Measurements from ENCODE around the gene PABPN1L. TPM values are rescaled to one million over a fixed set of nuclear protein-coding genes. Genes with fewer than 3 reads are reported as not detected.

Gene PABPN1L
- total RNA-seq, 3 donors from 2014 or later: not detected

- intact Hi-C loops (cut with DNase I; ENCODE audit: low total_unique reads): no loop called here
- no peaks in the 10 kb centered on the region for H3K36me3 ChIP-seq
- no peak for DNase-seq (ENCODE audit: low spot score in 2 of 2)
- H3K27me3 ChIP-seq: no peaks in the 10 kb centered on the region
- H3K4me1 ChIP-seq: no peaks in the 10 kb centered on the region
- H3K4me3 ChIP-seq: no peak overlapping the region
- H3K9me3 ChIP-seq: no peaks in the 10 kb centered on the region
- TF ChIP-seq POLR2AphosphoS5 (IDR thresholded peaks at IDR 0.05) (no peak), POLR2A (IDR thresholded peaks at IDR 0.05) (no peak), CTCF (IDR thresholded peaks at IDR 0.05) (no peak)
- no peak overlapping the region for H3K27ac ChIP-seq
Observed at GRCh38 chr16:88883117-88883895, 16.8 kb upstream of the PABPN1L start.

GRCh38 chr16:88882358-88883030, 16.0 kb upstream of the PABPN1L start:
- H3K36me3 ChIP-seq: no peaks in the 10 kb centered on the region
- no peak for DNase-seq (ENCODE audit: low spot score in 2 of 2)
- no peak overlapping the region for H3K27ac ChIP-seq
- no peaks in the 10 kb centered on the region for H3K9me3 ChIP-seq
- intact Hi-C loops (cut with DNase I; ENCODE audit: low total_unique reads): no loop called here
- H3K4me1 ChIP-seq: no peaks in the 10 kb centered on the region
- TF ChIP-seq CTCF (IDR thresholded peaks at IDR 0.05) (no peak), POLR2A (IDR thresholded peaks at IDR 0.05) (no peak)
- H3K27me3 ChIP-seq: no peaks in the 10 kb centered on the region
- H3K4me3 ChIP-seq: no peak overlapping the region

GRCh38 chr16:88881675-88882357, 15.4 kb upstream of the PABPN1L start:
- no peaks in the 10 kb centered on the region for H3K27me3 ChIP-seq
- no peaks in the 10 kb centered on the region for H3K36me3 ChIP-seq
- TF ChIP-seq POLR2AphosphoS5 (IDR thresholded peaks at IDR 0.05) (no peak), CTCF (IDR thresholded peaks at IDR 0.05) (no peak), POLR2A (IDR thresholded peaks at IDR 0.05) (no peak)
- H3K27ac ChIP-seq: no peak overlapping the region
- H3K4me3 ChIP-seq: peak overlapping the region in 2 of 3 donors; percentile 41 to 61
- DNase-seq (ENCODE audit: low spot score in 2 of 2): no peak
- intact Hi-C loops (cut with DNase I; ENCODE audit: low total_unique reads): no loop called here
- no peaks in the 10 kb centered on the region for H3K4me1 ChIP-seq
- no peaks in the 10 kb centered on the region for H3K9me3 ChIP-seq

GRCh38 chr16:88881007-88881615, 14.7 kb upstream of the PABPN1L start:
- Histone ChIP-seq H3K9me3 (no peaks in the 10 kb centered on the region), H3K27me3 (no peaks in the 10 kb centered on the region), H3K4me3 (peak overlapping the region in 2 of 3 donors; percentile 41 to 61), H3K27ac (no peak overlapping the region), H3K36me3 (no peaks in the 10 kb centered on the region), H3K4me1 (no peaks in the 10 kb centered on the region)
- TF ChIP-seq POLR2AphosphoS5 (IDR thresholded peaks at IDR 0.05) (no peak), CTCF (IDR thresholded peaks at IDR 0.05) (no peak), POLR2A (IDR thresholded peaks at IDR 0.05) (no peak)
- intact Hi-C loops (cut with DNase I; ENCODE audit: low total_unique reads): no loop called here
- no peak for DNase-seq (ENCODE audit: low spot score in 2 of 2)
